Measurements from ENCODE around the gene OAT.

Gene OAT

DNA sequence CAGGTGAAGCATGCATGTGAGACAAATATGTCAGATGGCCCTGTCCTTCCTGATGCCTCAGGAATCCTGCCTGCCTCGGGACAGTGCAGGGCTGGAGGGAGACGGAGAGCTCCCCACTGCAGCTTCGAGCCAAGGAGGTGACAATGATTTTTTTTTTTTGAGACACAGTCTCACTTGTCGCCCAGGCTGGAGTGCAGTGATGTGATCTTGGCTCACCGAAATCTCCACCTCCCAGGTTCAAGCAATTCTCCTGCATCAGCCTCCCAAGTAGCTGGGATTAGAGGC, 68.8 kb downstream of the OAT start:
- no peak for DNase-seq

DNA sequence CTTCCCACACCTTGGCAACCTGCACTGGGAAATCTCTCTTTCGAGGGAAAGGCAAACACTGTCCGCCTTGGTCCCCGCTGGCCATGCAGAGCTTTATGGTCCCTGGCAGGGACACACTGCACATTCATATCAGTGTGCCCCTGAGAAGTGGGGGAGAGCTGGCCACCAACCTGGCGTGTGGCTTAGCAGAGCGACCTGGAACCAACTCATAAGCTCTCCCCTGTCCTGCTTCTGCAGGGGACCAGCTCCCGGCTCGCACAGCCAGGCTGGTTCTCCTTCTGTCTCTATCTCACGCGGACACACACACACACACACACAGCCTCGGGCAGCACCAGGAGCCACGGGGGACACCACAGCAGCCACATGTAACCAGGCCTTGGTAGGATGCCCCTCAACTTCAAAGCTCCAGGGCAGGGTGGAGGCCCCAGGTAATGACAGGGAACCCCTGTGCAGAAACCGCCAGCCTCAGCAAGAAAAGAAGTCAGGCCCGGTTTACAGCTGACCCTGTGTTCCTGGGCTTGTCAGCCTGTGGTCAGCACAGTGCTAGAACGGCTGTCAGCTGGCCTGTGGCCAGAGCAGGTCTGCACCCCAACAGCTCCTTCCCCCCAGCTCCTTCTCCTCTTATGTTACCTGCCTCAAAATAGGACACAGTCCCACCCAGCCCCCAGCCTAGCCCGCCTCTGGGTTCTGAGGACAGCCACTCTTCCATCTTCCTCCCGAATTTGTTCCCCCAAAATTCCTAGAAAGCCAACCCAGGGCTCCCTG, 69.3 kb downstream of the OAT start:
- no peak for DNase-seq

DNA sequence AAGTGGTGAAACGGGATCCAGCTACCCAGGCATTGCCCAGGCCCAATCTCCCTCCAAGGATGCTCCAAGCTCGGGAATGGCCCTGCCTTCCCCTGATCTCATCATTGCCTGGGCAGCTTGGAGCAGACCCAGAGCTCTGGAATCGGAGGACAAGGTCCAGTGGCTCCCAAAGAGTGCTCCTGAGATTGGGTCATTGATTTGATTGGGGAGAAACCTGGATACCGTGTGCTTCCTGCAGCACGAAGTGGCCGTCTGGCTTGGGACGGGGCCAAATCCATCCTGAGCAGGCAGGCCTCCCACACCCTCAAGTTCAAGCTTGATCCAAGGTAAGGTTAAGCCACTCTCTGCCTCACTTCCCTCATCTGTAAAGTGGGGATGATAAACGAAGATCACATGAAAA, 69.9 kb downstream of the OAT start:
- DNase-seq: no peak

DNA sequence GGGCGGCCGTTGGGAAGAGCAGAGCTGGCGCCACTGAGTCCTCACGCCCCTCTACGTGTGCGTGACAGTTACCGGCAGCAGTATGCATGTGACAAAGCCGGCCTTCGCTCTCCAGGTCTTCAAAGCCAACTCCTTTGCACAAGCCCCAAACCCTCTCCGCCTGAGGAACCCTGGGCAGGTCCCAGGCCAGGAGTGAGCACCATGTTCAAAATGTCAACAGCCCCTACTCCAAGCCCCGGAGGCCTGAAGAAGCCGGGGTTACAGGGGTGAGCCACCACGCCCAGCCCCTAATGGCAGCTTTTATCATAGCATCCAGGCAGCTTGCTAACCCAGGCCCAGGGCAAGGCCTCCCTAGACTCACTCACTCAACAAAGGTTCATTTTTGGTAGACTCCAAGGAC, 70.8 kb downstream of the OAT start:
- no peak for DNase-seq
